NT2/D1 (cell line): ENCODE measurements around the gene BCL10.
"Not testable (repeated sequence)": the region's sequence is repeated elsewhere in the genome, so short reads cannot be mapped to it uniquely, and the experiment has no call there.

Experiments used
- SUZ12 ChIP-seq: IDR thresholded peaks from 2 replicates; pipeline ENCODE4 v1.6.1; 2011; ENCODE audit not compliant: insufficient read length, insufficient read depth; ENCODE audit errors: extremely low read depth
- YY1 ChIP-seq: IDR thresholded peaks from 2 replicates; pipeline ENCODE4 v1.6.1; 2011; ENCODE audit not compliant: insufficient read length, insufficient read depth
- ZNF274 ChIP-seq: IDR thresholded peaks from 2 replicates; pipeline ENCODE4 v1.6.1; 2011; ENCODE audit warnings: mild to moderate bottlenecking, low read depth, low read length

GRCh38 chr1:85249042-85249441 is 27.4 kb downstream of the BCL10 start:
- not testable (repeated sequence) for TF ChIP-seq SUZ12, ZNF274, YY1
